Stomach (tissue), 4 donors: Measurements from ENCODE around the gene POMT1.

Source experiments
- CTCF ChIP-seq, 7 experiments: fragments of 450-650 bp in 4 of 7; fragments of 200-600 bp in 3 of 7; sonication (generic) in 3 of 7; IDR thresholded peaks; one replicate each; pipeline ENCODE4 v1.5.1; 2016 to 2019; ENCODE audit warnings: antibody characterized with exemption in 7 of 7, control low read depth in 2 of 7, mild to moderate bottlenecking in 1 of 7
- EP300 ChIP-seq: sonication (generic); formaldehyde crosslinking; IDR thresholded peaks from one replicate; pipeline ENCODE4 v1.6.1; 2017; ENCODE audit warnings: antibody characterized with exemption

GRCh38 chr9:131484051-131484445 is 18.7 kb upstream of the POMT1 start:
- no peak for TF ChIP-seq CTCF (IDR thresholded peaks at IDR 0.05)
- no peak for TF ChIP-seq EP300
